Measurements from ENCODE around the gene KIAA0825.
"Not testable (repeated sequence)": the region's sequence is repeated elsewhere in the genome, so short reads cannot be mapped to it uniquely, and the experiment has no call there.

KIAA0825 gene

GRCh38 chr5:94197970-94198369 lies 420.4 kb downstream of the KIAA0825 start:
- in situ Hi-C loops (cut with HindIII; ENCODE audit: low sequenced_read_pairs): no loop called here

GRCh38 chr5:94196953-94197352 lies 421.5 kb downstream of the KIAA0825 start:
- in situ Hi-C loops (cut with HindIII; ENCODE audit: low sequenced_read_pairs): no loop called here

GRCh38 chr5:94192658-94193391 lies 425.6 kb downstream of the KIAA0825 start:
- in situ Hi-C loops (cut with HindIII; ENCODE audit: low sequenced_read_pairs): no loop called here

- in situ Hi-C loops (cut with HindIII; ENCODE audit: low sequenced_read_pairs): no loop called here
These were observed 426.8 kb downstream of the KIAA0825 start for GRCh38 chr5:94191604-94192003.

- in situ Hi-C loops (cut with HindIII; ENCODE audit: low sequenced_read_pairs): no loop called here
These were observed 429.7 kb downstream of the KIAA0825 start for GRCh38 chr5:94188725-94189124.

GRCh38 chr5:94184870-94185269 lies 433.5 kb downstream of the KIAA0825 start:
- in situ Hi-C loops (cut with HindIII; ENCODE audit: low sequenced_read_pairs): no loop called here

GRCh38 chr5:94181895-94182294 lies 436.5 kb downstream of the KIAA0825 start:
- in situ Hi-C loops (cut with HindIII; ENCODE audit: low sequenced_read_pairs): no loop called here

GRCh38 chr5:94180761-94181160 lies 437.6 kb downstream of the KIAA0825 start:
- in situ Hi-C loops (cut with HindIII; ENCODE audit: low sequenced_read_pairs): no loop called here

GRCh38 chr5:94175912-94176311 lies 442.5 kb downstream of the KIAA0825 start:
- in situ Hi-C loops (cut with HindIII; ENCODE audit: low sequenced_read_pairs): no loop called here

GRCh38 chr5:94174748-94175411 lies 443.5 kb downstream of the KIAA0825 start:
- in situ Hi-C loops (cut with HindIII; ENCODE audit: low sequenced_read_pairs): no loop called here

GRCh38 chr5:94173100-94173499 lies 445.3 kb downstream of the KIAA0825 start:
- in situ Hi-C loops (cut with HindIII; ENCODE audit: low sequenced_read_pairs): no loop called here

GRCh38 chr5:94171070-94171469 lies 447.3 kb downstream of the KIAA0825 start:
- in situ Hi-C loops (cut with HindIII; ENCODE audit: low sequenced_read_pairs): not testable (repeated sequence)

- in situ Hi-C loops (cut with HindIII; ENCODE audit: low sequenced_read_pairs): not testable (repeated sequence)
These were observed 448.2 kb downstream of the KIAA0825 start for GRCh38 chr5:94170158-94170557.

- in situ Hi-C loops (cut with HindIII; ENCODE audit: low sequenced_read_pairs): no loop called here
These were observed 450.3 kb downstream of the KIAA0825 start for GRCh38 chr5:94168151-94168550.

GRCh38 chr5:94161801-94162200 lies 456.6 kb downstream of the KIAA0825 start:
- in situ Hi-C loops (cut with HindIII; ENCODE audit: low sequenced_read_pairs): no loop called here

GRCh38 chr5:94159144-94159543 lies 459.3 kb downstream of the KIAA0825 start:
- in situ Hi-C loops (cut with HindIII; ENCODE audit: low sequenced_read_pairs): no loop called here

GRCh38 chr5:94157704-94158539 lies 460.5 kb downstream of the KIAA0825 start:
- in situ Hi-C loops (cut with HindIII; ENCODE audit: low sequenced_read_pairs): no loop called here

GRCh38 chr5:94154672-94155071 lies 463.7 kb downstream of the KIAA0825 start:
- in situ Hi-C loops (cut with HindIII; ENCODE audit: low sequenced_read_pairs): no loop called here

- in situ Hi-C loops (cut with HindIII; ENCODE audit: low sequenced_read_pairs): no loop called here
These were observed 464.5 kb downstream of the KIAA0825 start for GRCh38 chr5:94153736-94154450.

GRCh38 chr5:94143621-94144020 lies 474.8 kb downstream of the KIAA0825 start:
- in situ Hi-C loops (cut with HindIII; ENCODE audit: low sequenced_read_pairs): not testable (repeated sequence)

- in situ Hi-C loops (cut with HindIII; ENCODE audit: low sequenced_read_pairs): no loop called here
These were observed 478.1 kb downstream of the KIAA0825 start for GRCh38 chr5:94140300-94140699.

Data from DLD1 (cell line).